K562 treated with DMSO at 1 percent for 48 hours (cell line): ENCODE data around the gene ATP2A2. TPM values are rescaled to one million over a fixed set of nuclear protein-coding genes. Genes with fewer than 3 reads are reported as not detected.

Experiments
- total RNA-seq: library from RNA; unstranded; fragments of 300-600 nt; gene quantifications from 2 replicates; pipeline ENCODE4 v1.2.3, GENCODE V29; 2022; ENCODE audit warnings: low replicate concordance; ENCODE audit errors: extremely low read depth

ATP2A2 gene
- 94.9 TPM in 1 of 2 replicates, not detected in the other for total RNA-seq

GRCh38 chr12:110280779-110281548 lies at the start of gene ATP2A2:
ATP2A2 (plus strand) TSS chr12:110281247; CDS start chr12:110281790, 543 bp downstream.

Other genes with a start within 250 kb of the ATP2A2 start
- gene C12orf76, start 232.7 kb upstream of the ATP2A2 start, total RNA-seq: not detected in 2 replicates
- gene IFT81, start 156.9 kb upstream of the ATP2A2 start, total RNA-seq: not detected in 2 replicates
- 212 TPM in 1 of 2 replicates, not detected in the other for gene ANAPC7, start 122.5 kb downstream of the ATP2A2 start, total RNA-seq
- not detected in 2 replicates for gene ARPC3, start 169.1 kb downstream of the ATP2A2 start, total RNA-seq
- not detected in 2 replicates for gene GPN3, start 187.0 kb downstream of the ATP2A2 start, total RNA-seq
- not detected in 2 replicates for gene FAM216A, start 187.6 kb downstream of the ATP2A2 start, total RNA-seq
- gene VPS29, start 220.9 kb downstream of the ATP2A2 start, total RNA-seq: not detected in 2 replicates
- not detected in 2 replicates for gene RAD9B, start 221.1 kb downstream of the ATP2A2 start, total RNA-seq